Measurements from ENCODE around the gene LUZP2.

Gene LUZP2

GRCh38 chr11:24589064-24589463 lies 92.2 kb downstream of the LUZP2 start:
- Histone ChIP-seq H3K27ac (no peak overlapping the region), H3K9ac (no peak overlapping the region), H3K4me2 (no peak overlapping the region), H4K20me1 (no peaks in the 10 kb centered on the region), H3K4me3 (no peak overlapping the region), H3K4me1 (no peaks in the 10 kb centered on the region), H3K27me3 (no peaks in the 10 kb centered on the region), H3K36me3 (no peaks in the 10 kb centered on the region), H3K9me3 (replicated peaks in 1 of 11) (no peaks in the 10 kb centered on the region)
- no peak for TF ChIP-seq Cebpa-rat (IDR thresholded peaks at IDR 0.05)

- H3K27me3 ChIP-seq, result no peaks in the 10 kb centered on the region
- H3K9me3 ChIP-seq (replicated peaks in 1 of 11), result no peaks in the 10 kb centered on the region
- TF ChIP-seq Cebpa-rat (IDR thresholded peaks at IDR 0.05), result no peak
- no peak overlapping the region for H3K4me3 ChIP-seq
- no peaks in the 10 kb centered on the region for H3K36me3 ChIP-seq
- H3K27ac ChIP-seq, result no peak overlapping the region
- H3K4me1 ChIP-seq, result no peaks in the 10 kb centered on the region
- H3K4me2 ChIP-seq, result no peak overlapping the region
- H3K9ac ChIP-seq, result no peak overlapping the region
- no peaks in the 10 kb centered on the region for H4K20me1 ChIP-seq
Measured at GRCh38 chr11:24591283-24591682, 94.4 kb downstream of the LUZP2 start.

- no peaks in the 10 kb centered on the region for H3K27me3 ChIP-seq
- no peaks in the 10 kb centered on the region for H3K4me1 ChIP-seq
- H3K9me3 ChIP-seq (replicated peaks in 1 of 11), result no peaks in the 10 kb centered on the region
- TF ChIP-seq Cebpa-rat (IDR thresholded peaks at IDR 0.05), result no peak
- H4K20me1 ChIP-seq, result no peaks in the 10 kb centered on the region
- H3K36me3 ChIP-seq, result no peaks in the 10 kb centered on the region
- no peak overlapping the region for H3K9ac ChIP-seq
- H3K4me3 ChIP-seq, result no peak overlapping the region
- no peak overlapping the region for H3K4me2 ChIP-seq
- no peak overlapping the region for H3K27ac ChIP-seq
Measured at GRCh38 chr11:24592360-24592759, 95.5 kb downstream of the LUZP2 start.

- H3K9me3 ChIP-seq (replicated peaks in 1 of 11), result no peaks in the 10 kb centered on the region
- TF ChIP-seq Cebpa-rat (IDR thresholded peaks at IDR 0.05), result no peak
- H3K27me3 ChIP-seq, result no peaks in the 10 kb centered on the region
- H4K20me1 ChIP-seq, result no peaks in the 10 kb centered on the region
- no peaks in the 10 kb centered on the region for H3K4me1 ChIP-seq
- no peaks in the 10 kb centered on the region for H3K36me3 ChIP-seq
- H3K4me2 ChIP-seq, result no peak overlapping the region
- no peak overlapping the region for H3K9ac ChIP-seq
- no peak overlapping the region for H3K4me3 ChIP-seq
- no peak overlapping the region for H3K27ac ChIP-seq
Measured at GRCh38 chr11:24593332-24593731, 96.5 kb downstream of the LUZP2 start.

- Histone ChIP-seq H3K9ac (no peak overlapping the region), H3K4me2 (no peak overlapping the region), H3K4me3 (no peak overlapping the region), H4K20me1 (no peaks in the 10 kb centered on the region), H3K9me3 (replicated peaks in 1 of 11) (no peaks in the 10 kb centered on the region), H3K27me3 (no peaks in the 10 kb centered on the region), H3K4me1 (no peaks in the 10 kb centered on the region), H3K36me3 (no peaks in the 10 kb centered on the region), H3K27ac (no peak overlapping the region)
- no peak for TF ChIP-seq Cebpa-rat (IDR thresholded peaks at IDR 0.05)
Measured at GRCh38 chr11:24594401-24594800, 97.5 kb downstream of the LUZP2 start.

- Histone ChIP-seq H3K9ac (no peak overlapping the region), H3K9me3 (replicated peaks in 1 of 11) (no peaks in the 10 kb centered on the region), H3K36me3 (no peaks in the 10 kb centered on the region), H3K27me3 (no peaks in the 10 kb centered on the region), H3K4me2 (no peak overlapping the region), H3K4me3 (no peak overlapping the region), H4K20me1 (no peaks in the 10 kb centered on the region), H3K4me1 (no peaks in the 10 kb centered on the region), H3K27ac (no peak overlapping the region)
- no peak for TF ChIP-seq Cebpa-rat (IDR thresholded peaks at IDR 0.05)
Measured at GRCh38 chr11:24598641-24599040, 101.8 kb downstream of the LUZP2 start.

- H3K4me3 ChIP-seq, result no peak overlapping the region
- no peaks in the 10 kb centered on the region for H3K4me1 ChIP-seq
- no peak overlapping the region for H3K4me2 ChIP-seq
- TF ChIP-seq Cebpa-rat (IDR thresholded peaks at IDR 0.05), result no peak
- no peak overlapping the region for H3K27ac ChIP-seq
- no peaks in the 10 kb centered on the region for H3K9me3 ChIP-seq (replicated peaks in 1 of 11)
- H3K36me3 ChIP-seq, result no peaks in the 10 kb centered on the region
- H4K20me1 ChIP-seq, result no peaks in the 10 kb centered on the region
- no peak overlapping the region for H3K9ac ChIP-seq
- H3K27me3 ChIP-seq, result no peaks in the 10 kb centered on the region
Measured at GRCh38 chr11:24609192-24610119, 112.6 kb downstream of the LUZP2 start.

- no peaks in the 10 kb centered on the region; a peak in 1 of 22 replicates for H4K20me1 ChIP-seq
- no peak overlapping the region for H3K27ac ChIP-seq
- no peak overlapping the region for H3K9ac ChIP-seq
- H3K4me3 ChIP-seq, result no peak overlapping the region
- no peak for TF ChIP-seq Cebpa-rat (IDR thresholded peaks at IDR 0.05)
- no peaks in the 10 kb centered on the region for H3K36me3 ChIP-seq
- no peaks in the 10 kb centered on the region for H3K4me1 ChIP-seq
- H3K9me3 ChIP-seq (replicated peaks in 1 of 11), result no peaks in the 10 kb centered on the region
- H3K4me2 ChIP-seq, result no peak overlapping the region
- no peaks in the 10 kb centered on the region for H3K27me3 ChIP-seq
Measured at GRCh38 chr11:24615451-24616160, 118.8 kb downstream of the LUZP2 start.

- Histone ChIP-seq H4K20me1 (no peaks in the 10 kb centered on the region; a peak in 1 of 22 replicates), H3K9ac (no peak overlapping the region)
Measured at GRCh38 chr11:24617856-24618255, 121.0 kb downstream of the LUZP2 start.

More at GRCh38 chr11:24617856-24618255, 121.0 kb downstream of the LUZP2 start:
- H3K4me1 ChIP-seq, result no peaks in the 10 kb centered on the region
- no peaks in the 10 kb centered on the region for H3K27me3 ChIP-seq
- H3K4me3 ChIP-seq, result no peak overlapping the region
- no peak overlapping the region for H3K27ac ChIP-seq
- no peaks in the 10 kb centered on the region for H3K36me3 ChIP-seq
- no peak for TF ChIP-seq Cebpa-rat (IDR thresholded peaks at IDR 0.05)
- no peak overlapping the region for H3K4me2 ChIP-seq
- no peaks in the 10 kb centered on the region for H3K9me3 ChIP-seq (replicated peaks in 1 of 11)

Data from BLaER1 treated with 17β-estradiol and CSF1 and Interleukin-3, amounts not matched to agents 10 nM and 100 nM (cell line).